NCI-H1694 (cell line): ENCODE measurements around the gene KCNG1.

Source experiments
- DNase-seq: peaks from one replicate; lab custom pipeline; 2025; lab: John Stamatoyannopoulos, UW

KCNG1 gene

GRCh38 chr20:51036226-51036625 is 13.3 kb upstream of the KCNG1 start:
- no peak for DNase-seq

GRCh38 chr20:51034988-51035656 is 12.2 kb upstream of the KCNG1 start:
- no peak for DNase-seq

- no peak for DNase-seq
These were observed 11.6 kb upstream of the KCNG1 start for GRCh38 chr20:51034476-51034875.

- no peak for DNase-seq
These were observed 7.3 kb upstream of the KCNG1 start for GRCh38 chr20:51029963-51030920.

GRCh38 chr20:51029556-51029955 is 6.6 kb upstream of the KCNG1 start:
- no peak for DNase-seq

- DNase-seq, result no peak
These were observed 5.8 kb upstream of the KCNG1 start for GRCh38 chr20:51028616-51029212.

GRCh38 chr20:51027035-51027795 is 4.3 kb upstream of the KCNG1 start:
- no peak for DNase-seq

GRCh38 chr20:51026269-51026668 is 3.4 kb upstream of the KCNG1 start:
- DNase-seq, result no peak

- no peak for DNase-seq
These were observed 1.9 kb upstream of the KCNG1 start for GRCh38 chr20:51024761-51025160.

- DNase-seq, result no peak
These were observed 779 bp upstream of the KCNG1 start for GRCh38 chr20:51023617-51024155.

GRCh38 chr20:51022227-51022802 is 592 bp downstream of the KCNG1 start:
- DNase-seq, result no peak

GRCh38 chr20:51021067-51022025 is 1.6 kb downstream of the KCNG1 start:
- no peak for DNase-seq

- DNase-seq, result no peak
These were observed 2.2 kb downstream of the KCNG1 start for GRCh38 chr20:51020657-51021056.

- DNase-seq, result no peak
These were observed 3.0 kb downstream of the KCNG1 start for GRCh38 chr20:51019656-51020592.

- DNase-seq, result no peak
These were observed 5.7 kb downstream of the KCNG1 start for GRCh38 chr20:51017251-51017650.

GRCh38 chr20:51016521-51016920 is 6.4 kb downstream of the KCNG1 start:
- no peak for DNase-seq

- peak; percentile 69 for DNase-seq
These were observed 7.8 kb downstream of the KCNG1 start for GRCh38 chr20:51014797-51015722.
